Activated naive CD8-positive, alpha-beta T cell treated with anti-CD3 and anti-CD28 coated beads, Interleukin-2, amount 10 ng/mL, durations not matched to agents 7 days and 5 days (primary cell): ENCODE measurements around the gene TREX2. TPM values are rescaled to one million over a fixed set of nuclear protein-coding genes. Genes with fewer than 3 reads are reported as not detected.
A peak's percentile ranks its signal among the peaks of the same experiment; 100 is the strongest.

Experiments
- ATAC-seq: fragments of 150-1000 bp; cut with Tn5 transposase; one replicate; pipeline ENCODE4 v1.10.0; 2021; ENCODE audit warnings: low read depth, moderate library complexity
- POLR2A ChIA-PET: fragments of 350-600 bp; sonication (Branson Sonifier 250); formaldehyde crosslinking; loops from one replicate; lab custom pipeline; 2021; ENCODE audit warnings: antibody characterized with exemption; lab: Charles Lee
- DNase-seq: peaks from one replicate; pipeline ENCODE4 v3.0.0; 2021
- H3K27ac Mint-ChIP-seq: one replicate; pipeline ENCODE4 v1.8.0; 2022; ENCODE audit warnings: mild to moderate bottlenecking, mixed read lengths
- H3K27me3 Mint-ChIP-seq: one replicate; pipeline ENCODE4 v1.8.0; 2022; ENCODE audit warnings: mild to moderate bottlenecking, moderate library complexity, mixed read lengths
- H3K36me3 Mint-ChIP-seq: one replicate; pipeline ENCODE4 v1.8.0; 2021; ENCODE audit warnings: mild to moderate bottlenecking, mixed read lengths
- H3K4me1 Mint-ChIP-seq: one replicate; pipeline ENCODE4 v1.8.0; 2021; ENCODE audit warnings: mixed read lengths
- H3K4me3 Mint-ChIP-seq: one replicate; pipeline ENCODE4 v1.8.0; 2022; ENCODE audit warnings: mild to moderate bottlenecking, moderate library complexity, mixed read lengths
- H3K9me3 Mint-ChIP-seq: one replicate; pipeline ENCODE4 v1.8.0; 2021; ENCODE audit warnings: mixed read lengths
- total RNA-seq, 2 experiments: library from RNA; stranded (reverse); gene quantifications; one replicate each; pipeline ENCODE4 v1.2.3, GENCODE V29; 2021

The TREX2 gene
- total RNA-seq, 2 experiments from 2014 or later = 2.2 to 3.1 TPM

DNA sequence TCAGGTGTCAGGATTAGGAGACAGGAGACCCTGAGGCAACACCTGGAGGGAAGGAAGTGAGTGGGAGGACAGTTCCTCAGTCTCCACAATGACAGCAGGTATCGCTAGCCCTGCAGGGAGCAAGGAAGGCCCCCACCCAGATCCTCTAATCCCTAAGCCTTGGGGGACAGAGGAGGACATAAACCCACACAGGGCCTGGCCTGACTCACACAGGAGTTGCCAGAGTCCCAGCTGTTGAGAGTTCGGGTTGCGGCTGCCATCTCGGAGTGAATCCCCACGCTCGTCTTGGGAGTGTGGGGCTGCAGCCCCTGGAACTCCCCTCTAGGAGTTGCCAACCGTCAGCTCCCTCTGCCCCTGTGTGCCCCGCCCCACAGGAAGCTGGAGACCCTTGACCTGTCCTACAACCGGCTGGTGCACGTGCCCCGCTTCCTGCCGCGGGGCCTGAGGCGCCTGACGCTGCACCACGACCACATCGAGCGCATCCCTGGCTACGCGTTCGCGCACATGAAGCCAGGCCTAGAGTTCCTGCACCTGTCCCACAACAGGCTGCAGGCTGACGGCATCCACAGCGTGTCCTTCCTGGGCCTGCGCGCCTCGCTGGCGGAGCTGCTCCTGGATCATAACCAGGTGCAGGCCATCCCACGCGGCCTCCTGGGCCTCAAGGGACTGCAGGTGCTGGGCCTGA is 39.7 kb upstream of the TREX2 start:
- Mint-ChIP-seq H3K4me3 (no peak overlapping the region), H3K9me3 (no peaks in the 10 kb centered on the region), H3K36me3 (no peaks in the 10 kb centered on the region), H3K27me3 (no peaks in the 10 kb centered on the region), H3K27ac (no peak overlapping the region), H3K4me1 (no peaks in the 10 kb centered on the region)
- ATAC-seq (no peak), DNase-seq (no peak)
- POLR2A ChIA-PET = no interaction called here

DNA sequence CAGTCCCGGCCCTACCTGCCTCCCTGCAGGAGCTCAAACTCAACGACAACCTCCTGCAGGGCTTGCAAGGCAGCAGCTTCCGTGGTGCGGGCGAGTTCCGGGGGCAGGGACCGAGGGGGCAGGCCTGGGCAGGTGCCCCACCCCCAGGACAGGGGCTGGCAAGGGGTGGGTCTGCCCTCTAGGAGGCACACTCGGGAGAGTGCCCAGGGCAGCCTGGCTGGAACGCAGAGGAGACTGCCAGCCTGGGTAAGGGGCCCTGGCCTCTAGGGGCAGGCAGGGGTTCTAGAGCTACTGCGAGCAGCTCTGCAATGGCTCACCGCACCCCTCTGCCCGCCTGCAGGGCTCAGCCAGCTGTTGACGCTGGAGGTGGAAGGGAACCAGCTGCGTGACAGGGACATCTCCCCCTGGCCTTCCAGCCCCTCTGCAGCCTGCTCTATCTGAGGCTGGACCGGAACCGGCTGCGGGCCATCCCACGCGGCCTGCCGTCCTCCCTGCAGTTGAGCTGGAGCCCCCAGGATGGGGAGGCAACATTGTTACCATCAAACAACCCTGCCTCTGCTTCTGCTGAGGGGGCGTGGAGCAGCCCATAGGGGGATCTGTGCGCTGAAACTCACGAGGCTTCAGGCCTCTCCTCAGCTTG is 36.6 kb upstream of the TREX2 start:
- Mint-ChIP-seq H3K4me1 (no peaks in the 10 kb centered on the region), H3K9me3 (no peaks in the 10 kb centered on the region), H3K36me3 (no peaks in the 10 kb centered on the region), H3K27me3 (no peaks in the 10 kb centered on the region), H3K4me3 (no peak overlapping the region), H3K27ac (no peak overlapping the region)
- DNase-seq = no peak
- no peak for ATAC-seq
- POLR2A ChIA-PET = no interaction called here

DNA sequence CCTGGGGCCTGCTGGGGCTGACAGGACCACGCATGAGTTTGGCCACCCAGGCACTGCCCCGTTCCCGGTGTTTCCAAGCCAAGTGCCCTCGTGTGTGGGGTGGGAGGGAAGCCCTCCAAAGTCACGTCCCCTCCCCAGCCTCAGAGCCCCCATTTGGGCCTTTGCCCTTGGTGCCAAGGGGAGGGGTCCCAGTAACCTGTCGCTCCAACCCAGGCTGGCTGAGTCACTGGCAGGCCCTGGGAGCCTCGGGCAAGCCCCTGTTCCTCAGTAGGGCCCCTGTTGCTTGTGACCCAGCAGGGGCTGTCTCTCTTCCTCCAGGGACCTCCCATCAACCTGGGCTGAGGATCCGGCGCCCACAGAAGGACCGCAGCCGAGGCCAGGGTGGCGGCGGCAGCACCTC is 35.2 kb upstream of the TREX2 start:
- ATAC-seq = no peak
- no peaks in the 10 kb centered on the region for H3K27me3 Mint-ChIP-seq
- no peak for DNase-seq
- H3K36me3 Mint-ChIP-seq = no peaks in the 10 kb centered on the region
- H3K4me1 Mint-ChIP-seq = no peaks in the 10 kb centered on the region
- POLR2A ChIA-PET = no interaction called here
- no peaks in the 10 kb centered on the region for H3K9me3 Mint-ChIP-seq
- no peak overlapping the region for H3K27ac Mint-ChIP-seq
- no peak overlapping the region for H3K4me3 Mint-ChIP-seq

DNA sequence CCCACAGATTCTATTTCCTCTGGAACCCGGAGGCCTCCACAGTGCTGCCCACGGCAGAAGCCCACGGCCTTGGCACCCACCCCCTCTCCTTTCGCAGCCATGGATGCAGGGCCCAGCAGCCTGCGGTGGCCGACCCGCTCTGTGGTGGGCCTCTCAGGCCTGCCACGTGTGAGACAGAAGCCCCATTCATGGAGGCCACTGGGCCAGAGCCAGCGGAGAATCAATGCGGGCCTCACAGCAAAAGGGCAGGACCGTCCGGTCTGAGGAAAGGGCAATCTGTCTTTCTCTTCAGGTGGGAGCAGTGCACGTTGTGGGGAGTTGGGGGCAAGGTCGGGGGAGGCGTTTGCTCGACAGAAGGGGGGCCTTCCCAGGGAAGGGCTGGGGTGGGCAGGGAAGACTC is 32.9 kb upstream of the TREX2 start:
- no peaks in the 10 kb centered on the region for H3K36me3 Mint-ChIP-seq
- no peak overlapping the region for H3K4me3 Mint-ChIP-seq
- POLR2A ChIA-PET = no interaction called here
- H3K27me3 Mint-ChIP-seq = no peaks in the 10 kb centered on the region
- no peaks in the 10 kb centered on the region for H3K9me3 Mint-ChIP-seq
- DNase-seq (no peak), ATAC-seq (no peak)
- H3K27ac Mint-ChIP-seq = no peak overlapping the region
- H3K4me1 Mint-ChIP-seq = no peaks in the 10 kb centered on the region

DNA sequence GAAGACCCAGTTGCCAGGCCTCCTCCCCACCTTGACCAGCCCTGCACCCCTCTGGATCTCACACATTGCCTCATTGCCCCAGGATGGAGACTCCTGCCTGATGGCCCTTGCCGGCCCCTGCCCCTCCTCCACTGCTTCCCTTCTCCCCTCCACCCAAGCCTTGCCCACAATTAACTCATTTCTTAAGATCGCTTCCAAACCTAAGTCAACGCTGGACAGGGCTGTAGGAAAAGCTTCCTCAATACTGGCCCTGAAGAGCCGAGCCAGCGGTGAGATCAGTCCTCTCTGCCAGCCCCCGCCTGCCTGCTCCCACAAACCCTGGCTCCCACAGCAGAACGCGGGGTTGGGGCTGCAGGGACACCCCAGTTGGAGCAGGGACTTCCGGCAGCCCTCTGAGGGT is 32.0 kb upstream of the TREX2 start:
- POLR2A ChIA-PET = no interaction called here
- H3K4me1 Mint-ChIP-seq = no peaks in the 10 kb centered on the region
- no peaks in the 10 kb centered on the region for H3K36me3 Mint-ChIP-seq
- H3K9me3 Mint-ChIP-seq = no peaks in the 10 kb centered on the region
- ATAC-seq (no peak), DNase-seq (no peak)
- no peak overlapping the region for H3K27ac Mint-ChIP-seq
- no peaks in the 10 kb centered on the region for H3K27me3 Mint-ChIP-seq
- H3K4me3 Mint-ChIP-seq = no peak overlapping the region

DNA sequence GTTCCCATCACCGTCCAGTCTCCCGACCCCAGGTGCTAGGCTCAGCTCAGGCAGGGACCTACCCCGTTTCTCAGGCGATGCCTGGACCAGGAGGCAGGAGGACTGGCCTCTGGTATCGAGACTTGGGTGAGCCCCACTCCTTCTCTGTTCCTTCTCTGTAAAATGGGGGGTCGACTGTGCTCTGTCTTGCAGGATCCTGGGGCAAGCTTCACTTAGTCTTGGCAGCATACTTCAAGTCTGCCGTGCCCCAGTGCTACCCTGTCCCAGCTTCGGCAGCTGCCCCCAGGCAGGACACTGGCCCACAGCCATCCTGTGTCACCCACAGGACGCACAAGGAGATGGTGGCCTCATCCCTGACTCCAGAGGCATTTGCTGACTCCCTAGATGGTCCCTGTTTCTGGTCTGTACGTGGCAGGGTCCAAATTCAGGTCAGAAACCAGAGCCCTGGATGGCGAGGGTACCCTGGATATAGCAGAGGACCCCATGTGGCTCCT is 31.6 kb upstream of the TREX2 start:
- no peaks in the 10 kb centered on the region for H3K9me3 Mint-ChIP-seq

DNA sequence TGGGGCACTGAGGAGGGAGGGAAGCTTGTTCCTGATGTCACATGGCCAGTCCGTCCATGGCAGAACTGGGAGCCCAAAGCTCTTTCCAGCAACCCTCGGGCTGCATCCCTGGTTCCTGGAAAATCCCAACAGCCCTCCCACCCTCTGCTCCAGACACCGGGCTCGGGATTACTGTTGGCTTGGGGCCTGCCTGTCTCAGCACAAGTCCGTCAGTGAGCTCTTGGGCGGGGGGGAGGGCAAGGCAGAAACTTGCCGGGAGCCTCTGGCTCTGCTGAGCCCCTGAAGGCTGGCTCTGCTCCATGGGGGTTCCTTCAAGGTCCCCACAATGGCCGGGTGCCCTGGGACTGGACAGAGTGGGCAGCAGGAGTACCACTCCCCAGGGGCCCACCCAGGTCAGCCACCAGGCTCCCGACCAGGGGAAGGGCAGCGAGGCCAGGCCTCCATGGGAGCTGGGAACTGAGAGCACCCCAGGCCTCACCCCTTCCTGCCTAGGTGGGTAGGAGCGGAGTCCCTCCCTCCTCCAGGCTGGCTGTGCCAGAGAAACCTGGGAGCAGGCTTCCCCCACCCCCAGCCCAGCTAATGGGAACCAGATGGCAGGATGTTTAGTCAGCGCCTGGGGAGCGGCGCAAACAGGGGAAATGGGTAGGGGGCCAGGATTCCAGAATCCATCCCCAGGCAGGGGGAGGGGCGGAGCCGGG is 31.0 kb upstream of the TREX2 start:
- no peak for DNase-seq
- POLR2A ChIA-PET = no interaction called here

More for the DNA sequence above, 31.6 kb upstream of the TREX2 start:
- POLR2A ChIA-PET = no interaction called here
- Mint-ChIP-seq H3K27ac (no peak overlapping the region), H3K4me1 (no peaks in the 10 kb centered on the region), H3K4me3 (no peak overlapping the region), H3K27me3 (no peaks in the 10 kb centered on the region), H3K36me3 (no peaks in the 10 kb centered on the region)
- DNase-seq (no peak), ATAC-seq (no peak)

DNA sequence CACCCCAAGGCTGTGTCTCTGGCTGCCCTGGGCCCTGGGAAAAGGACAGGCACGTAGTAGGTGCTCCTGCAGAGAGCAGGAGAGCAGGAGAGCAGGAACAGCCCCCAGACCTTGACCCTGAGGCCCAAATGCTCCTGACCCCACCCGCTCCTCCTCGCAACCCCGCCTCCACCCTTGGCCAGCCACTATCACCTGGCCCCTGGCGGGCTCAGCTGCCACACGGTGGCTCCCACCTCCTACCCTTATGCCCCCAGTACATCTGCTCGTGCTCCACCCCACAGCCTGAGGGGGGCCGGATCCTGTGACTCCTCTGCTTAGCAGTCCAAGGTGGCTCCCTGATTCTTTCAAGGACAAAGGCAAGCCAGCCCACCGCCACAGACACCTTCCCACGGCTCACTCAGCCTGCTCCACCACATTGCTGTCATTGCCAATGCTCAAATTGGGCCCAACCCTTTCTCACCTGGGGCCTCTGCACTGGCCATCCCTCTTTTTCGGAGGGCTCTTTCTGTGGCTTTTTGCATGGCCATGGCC is 30.0 kb upstream of the TREX2 start:
- Mint-ChIP-seq H3K27me3 (no peaks in the 10 kb centered on the region), H3K4me3 (no peak overlapping the region), H3K36me3 (no peaks in the 10 kb centered on the region), H3K27ac (no peak overlapping the region), H3K9me3 (no peaks in the 10 kb centered on the region), H3K4me1 (no peaks in the 10 kb centered on the region)
- ATAC-seq (no peak), DNase-seq (no peak)
- POLR2A ChIA-PET = no interaction called here

More for the DNA sequence above, 31.0 kb upstream of the TREX2 start:
- H3K9me3 Mint-ChIP-seq = no peaks in the 10 kb centered on the region
- no peak overlapping the region for H3K27ac Mint-ChIP-seq
- H3K4me1 Mint-ChIP-seq = no peaks in the 10 kb centered on the region
- ATAC-seq = no peak
- no peaks in the 10 kb centered on the region for H3K36me3 Mint-ChIP-seq
- H3K4me3 Mint-ChIP-seq = no peak overlapping the region
- no peaks in the 10 kb centered on the region for H3K27me3 Mint-ChIP-seq

DNA sequence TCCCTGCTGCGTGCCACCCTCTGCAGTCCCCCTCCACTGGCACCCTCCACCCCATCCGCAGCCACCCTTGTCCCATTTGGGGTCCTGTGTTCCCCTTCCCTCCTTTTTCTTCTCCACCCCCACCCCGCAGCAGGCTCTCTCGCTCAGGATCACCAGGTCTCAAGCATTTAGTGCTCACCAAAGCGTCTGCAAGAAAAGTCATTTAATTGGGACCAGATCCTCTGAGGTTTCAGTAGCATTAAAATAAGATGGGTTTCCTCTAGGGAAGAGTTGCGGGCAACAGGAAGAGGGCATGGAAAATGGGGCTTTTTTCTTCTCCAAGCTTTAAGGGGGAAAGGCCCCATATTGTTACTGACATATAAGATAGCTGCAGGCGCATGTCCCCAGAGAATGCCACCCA is 29.4 kb upstream of the TREX2 start:
- Mint-ChIP-seq H3K4me1 (no peaks in the 10 kb centered on the region), H3K27ac (no peak overlapping the region), H3K27me3 (no peaks in the 10 kb centered on the region), H3K9me3 (no peaks in the 10 kb centered on the region), H3K36me3 (no peaks in the 10 kb centered on the region), H3K4me3 (no peak overlapping the region)
- DNase-seq (no peak), ATAC-seq (no peak)
- POLR2A ChIA-PET = no interaction called here

DNA sequence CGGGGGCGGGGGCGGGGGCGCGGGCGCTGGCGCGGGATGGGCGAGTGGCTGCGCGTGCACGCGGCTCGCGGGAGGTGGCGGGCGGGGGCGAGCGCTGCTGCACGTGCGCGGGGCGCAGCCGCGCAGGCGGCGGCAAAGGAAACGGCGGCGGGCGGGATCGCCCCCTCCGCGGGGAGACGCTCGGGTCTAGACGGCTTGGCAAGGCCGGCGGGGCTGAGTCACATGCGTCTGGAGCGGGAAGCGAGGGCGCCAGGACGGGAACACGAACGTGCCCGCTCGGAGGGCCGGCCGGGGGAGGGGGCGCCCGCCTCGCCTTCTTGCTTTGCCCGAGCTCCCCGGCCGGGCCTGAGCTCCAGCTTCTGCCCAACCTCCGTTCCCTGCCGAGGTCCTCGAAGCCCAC is 28.9 kb upstream of the TREX2 start:
- Mint-ChIP-seq H3K27ac (no peak overlapping the region), H3K4me3 (no peak overlapping the region), H3K36me3 (no peaks in the 10 kb centered on the region), H3K4me1 (no peaks in the 10 kb centered on the region), H3K9me3 (no peaks in the 10 kb centered on the region), H3K27me3 (no peaks in the 10 kb centered on the region)
- DNase-seq = peak; percentile 47
- POLR2A ChIA-PET = no interaction called here
- ATAC-seq = no peak

DNA sequence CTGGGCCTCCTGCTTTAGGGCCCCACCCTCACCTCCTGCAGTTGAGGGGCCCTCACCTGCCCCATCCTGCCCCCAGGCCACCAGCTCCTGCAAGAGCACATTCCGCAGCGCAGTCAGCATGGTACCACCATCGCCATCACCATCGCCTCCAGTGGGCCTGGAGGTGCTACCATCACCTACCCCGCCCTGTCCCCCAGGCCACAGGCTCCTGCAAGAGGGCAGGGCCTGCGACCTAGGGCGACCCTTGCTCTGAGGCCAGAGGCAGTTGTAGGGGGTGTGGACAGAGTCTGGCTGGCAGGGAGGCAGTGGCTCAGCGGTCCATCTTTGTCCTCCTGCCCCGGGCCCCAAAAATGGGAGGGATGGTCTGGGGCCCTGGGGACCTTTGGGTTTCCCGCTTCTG is 28.4 kb upstream of the TREX2 start:
- no peaks in the 10 kb centered on the region for H3K36me3 Mint-ChIP-seq
- no peaks in the 10 kb centered on the region for H3K27me3 Mint-ChIP-seq
- DNase-seq (no peak), ATAC-seq (no peak)
- H3K4me3 Mint-ChIP-seq = no peak overlapping the region
- POLR2A ChIA-PET = no interaction called here
- no peak overlapping the region for H3K27ac Mint-ChIP-seq
- no peaks in the 10 kb centered on the region for H3K4me1 Mint-ChIP-seq
- H3K9me3 Mint-ChIP-seq = no peaks in the 10 kb centered on the region

DNA sequence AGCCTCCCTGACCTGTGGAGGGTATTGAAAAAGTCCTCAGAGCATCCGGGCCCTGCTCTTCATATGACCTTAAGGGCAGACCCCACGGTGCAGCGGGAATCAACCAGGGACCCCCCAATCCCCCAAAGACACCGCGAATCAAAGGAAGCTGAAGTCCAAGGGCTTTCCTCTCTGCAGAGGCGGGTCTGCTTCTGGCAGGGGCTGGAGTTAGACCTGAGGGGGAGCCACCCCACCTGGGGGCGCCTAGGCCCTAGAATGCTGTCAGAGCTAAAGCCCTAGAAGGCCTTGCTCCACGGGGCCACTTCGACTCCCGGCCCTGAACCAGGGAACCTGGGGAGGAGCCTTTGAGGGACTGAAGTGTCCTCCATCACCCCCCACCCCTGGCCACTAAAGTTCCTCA is 27.3 kb upstream of the TREX2 start:
- no peaks in the 10 kb centered on the region for H3K27me3 Mint-ChIP-seq
- ATAC-seq (no peak), DNase-seq (no peak)
- H3K4me3 Mint-ChIP-seq = no peak overlapping the region
- H3K9me3 Mint-ChIP-seq = no peaks in the 10 kb centered on the region
- peaks cover 3% of the 10 kb centered on the region for H3K4me1 Mint-ChIP-seq
- H3K36me3 Mint-ChIP-seq = no peaks in the 10 kb centered on the region
- POLR2A ChIA-PET = no interaction called here
- no peak overlapping the region for H3K27ac Mint-ChIP-seq

DNA sequence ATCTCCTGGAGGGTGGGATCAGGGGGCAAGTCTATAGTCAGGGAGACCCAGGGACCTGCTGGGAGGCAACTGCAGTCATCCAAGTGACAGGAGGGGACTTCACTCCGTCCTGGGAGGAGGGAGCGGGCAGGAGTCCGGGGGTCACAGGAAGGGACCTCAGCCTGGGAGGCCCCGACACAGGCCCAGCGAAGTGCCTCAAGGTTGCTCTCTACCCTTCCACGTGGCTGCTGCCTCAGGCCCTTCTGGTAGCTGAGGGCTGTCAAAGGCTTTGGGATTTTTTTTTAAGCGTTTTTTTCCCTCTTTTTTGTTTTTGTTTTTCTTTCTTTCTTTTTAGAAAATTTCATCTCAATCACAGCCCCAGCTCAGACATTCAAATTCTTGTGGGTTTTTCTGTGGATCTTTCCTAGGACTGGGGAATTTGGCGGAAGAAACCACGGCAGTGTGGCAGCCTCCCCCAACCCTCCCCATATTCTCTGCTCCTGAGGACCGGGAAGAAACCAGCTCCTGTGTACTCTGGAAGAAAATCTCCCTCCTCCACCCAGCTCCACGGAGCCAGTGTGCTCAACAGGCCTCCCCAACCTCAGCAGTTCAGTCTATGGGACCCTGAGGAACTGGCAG is 25.9 kb upstream of the TREX2 start:
- H3K9me3 Mint-ChIP-seq = no peaks in the 10 kb centered on the region

More for the DNA sequence above, 25.9 kb upstream of the TREX2 start:
- no peak for ATAC-seq
- H3K27ac Mint-ChIP-seq = no peak overlapping the region
- peaks cover 3% of the 10 kb centered on the region for H3K4me1 Mint-ChIP-seq
- no peaks in the 10 kb centered on the region for H3K36me3 Mint-ChIP-seq
- DNase-seq = no peak
- H3K27me3 Mint-ChIP-seq = no peaks in the 10 kb centered on the region
- POLR2A ChIA-PET = interaction anchor here (0.6 kb wide), 2 partner anchors 439 to 464 kb away, joined by 4 to 5 read pairs; no protein-coding TSS in a partner anchor
- H3K4me3 Mint-ChIP-seq = no peak overlapping the region
